ENCODE data around the gene RTN4R. TPM values are rescaled to one million over a fixed set of nuclear protein-coding genes. Genes with fewer than 3 reads are reported as not detected.

Gene RTN4R
- total RNA-seq, 2 donors from 2014 or later: 0.66 to 1.8 TPM

- WGBS, 2 donors: 81 to 84% methylated on average over 6 to 13 of the region's 13 CpGs
- no peak overlapping the region for H3K27ac ChIP-seq
- no peaks in the 10 kb centered on the region for H3K27me3 ChIP-seq
- H3K9me3 ChIP-seq: no peaks in the 10 kb centered on the region
- no peaks in the 10 kb centered on the region for H3K36me3 ChIP-seq (replicated peaks in 1 of 2; ENCODE audit: insufficient read depth in 1 of 2, low read depth in 2 of 2)
- no peak overlapping the region for H3K4me3 ChIP-seq
- TF ChIP-seq POLR2A (IDR thresholded peaks at IDR 0.05) (no peak), CTCF (IDR thresholded peaks at IDR 0.05) (no peak)
- intact Hi-C loops (cut with DNase I): no loop called here
- no peak for ATAC-seq
- no peak for DNase-seq
- H3K4me1 ChIP-seq: peaks cover 43% of the 10 kb centered on the region
Observed at GRCh38 chr22:20201837-20202392, 66.2 kb downstream of the RTN4R start.

GRCh38 chr22:20199906-20200305 lies 68.2 kb downstream of the RTN4R start:
- Histone ChIP-seq H3K27ac (no peak overlapping the region), H3K9me3 (no peaks in the 10 kb centered on the region), H3K36me3 (replicated peaks in 1 of 2; ENCODE audit: insufficient read depth in 1 of 2, low read depth in 2 of 2) (no peaks in the 10 kb centered on the region), H3K27me3 (no peaks in the 10 kb centered on the region), H3K4me1 (peaks cover 23% of the 10 kb centered on the region), H3K4me3 (no peak overlapping the region)
- WGBS, 2 donors: 78 to 93% methylated on average over 5 of the region's 5 CpGs
- intact Hi-C loops (cut with DNase I): no loop called here
- DNase-seq (no peak), ATAC-seq (no peak)
- TF ChIP-seq POLR2A (IDR thresholded peaks at IDR 0.05) (no peak), CTCF (IDR thresholded peaks at IDR 0.05) (no peak)

GRCh38 chr22:20199413-20199842 lies 68.7 kb downstream of the RTN4R start:
- no peak overlapping the region for H3K27ac ChIP-seq
- WGBS, 2 donors: 71 to 79% methylated on average over 1 of the region's 1 CpG
- H3K4me1 ChIP-seq: peaks cover 18% of the 10 kb centered on the region
- TF ChIP-seq POLR2A (IDR thresholded peaks at IDR 0.05) (no peak), CTCF (IDR thresholded peaks at IDR 0.05) (no peak)
- no peaks in the 10 kb centered on the region for H3K36me3 ChIP-seq (replicated peaks in 1 of 2; ENCODE audit: insufficient read depth in 1 of 2, low read depth in 2 of 2)
- no peak overlapping the region for H3K4me3 ChIP-seq
- no peaks in the 10 kb centered on the region for H3K9me3 ChIP-seq
- intact Hi-C loops (cut with DNase I): no loop called here
- no peak for ATAC-seq
- no peaks in the 10 kb centered on the region for H3K27me3 ChIP-seq
- no peak for DNase-seq

GRCh38 chr22:20198557-20199319 lies 69.4 kb downstream of the RTN4R start:
- DNase-seq (no peak), ATAC-seq (no peak)
- H3K4me1 ChIP-seq: peaks cover 11% of the 10 kb centered on the region
- H3K27me3 ChIP-seq: no peaks in the 10 kb centered on the region
- H3K4me3 ChIP-seq: no peak overlapping the region
- H3K9me3 ChIP-seq: no peaks in the 10 kb centered on the region
- 81 to 91% methylated on average over 8 to 10 of the region's 10 CpGs for WGBS, 2 donors
- no peak for TF ChIP-seq POLR2A (IDR thresholded peaks at IDR 0.05)
- TF ChIP-seq CTCF (IDR thresholded peaks at IDR 0.05): no peak
- intact Hi-C loops (cut with DNase I): no loop called here
- no peak overlapping the region for H3K27ac ChIP-seq
- H3K36me3 ChIP-seq (replicated peaks in 1 of 2; ENCODE audit: insufficient read depth in 1 of 2, low read depth in 2 of 2): no peaks in the 10 kb centered on the region
